ENCODE data around the gene CYYR1. TPM values are rescaled to one million over a fixed set of nuclear protein-coding genes. Genes with fewer than 3 reads are reported as not detected.
"Not testable (repeated sequence)": the region's sequence is repeated elsewhere in the genome, so short reads cannot be mapped to it uniquely, and the experiment has no call there.

CYYR1 gene
- total RNA-seq, 8 experiments from 2014 or later = 0.24 to 7.6 (median 4.6) TPM

GRCh38 chr21:26469789-26470188, 103.3 kb downstream of the CYYR1 start:
- H3K4me3 ChIP-seq = no peak overlapping the region
- peaks cover 6 to 7% of the 10 kb centered on the region in 2 donors for H3K4me1 ChIP-seq (replicated peaks in 1 of 2)
- 0 to 82% (median 29%) methylated on average over 1 of the region's 1 CpG; no CpG with 5 or more reads in 5 of the 10 experiments for WGBS, 10 experiments
- peak; percentile 14 to 98 (median 78) for ATAC-seq (replicated peaks in 6 of 8)
- in situ Hi-C loops (cut with MboI; ENCODE audit: low pct_unique_long_range_greater_than_20kb in 2 of 9, low sequenced_read_pairs in 9 of 9, unreplicated experiment in 9 of 9) = no loop called here
- H3K27ac ChIP-seq = no peak overlapping the region

DNA sequence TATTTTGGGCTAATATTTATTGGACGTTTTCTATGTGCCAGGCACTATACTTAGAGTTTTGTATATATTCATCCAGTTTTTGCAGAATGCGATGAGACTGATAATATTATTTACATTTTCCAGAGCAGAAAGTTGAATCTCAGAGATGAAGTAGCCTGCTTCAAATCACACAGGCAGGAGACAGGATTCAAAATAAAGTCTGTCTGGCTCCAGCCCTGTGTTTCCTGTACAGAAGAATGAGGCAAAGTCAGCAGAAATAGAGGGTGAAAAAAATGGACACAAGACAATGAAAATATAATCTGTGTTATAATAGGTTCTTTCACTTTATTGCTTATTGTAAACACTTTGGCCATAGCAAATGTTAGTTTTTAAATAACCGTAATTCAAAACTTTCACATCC, 107.2 kb downstream of the CYYR1 start:
- 67 to 100% (median 90%) methylated on average over 1 to 3 of the region's 3 CpGs for whole genome bisulfite sequencing, 10 experiments

GRCh38 chr21:26461500-26461899, 111.6 kb downstream of the CYYR1 start:
- H3K4me3 ChIP-seq = no peak overlapping the region
- H3K27ac ChIP-seq = no peak overlapping the region
- ATAC-seq (replicated peaks in 6 of 8) = peak in 3 of 8 experiments; percentile 25 to 62 (median 47)
- 4 to 82% (median 45%) methylated on average over 2 to 3 of the region's 3 CpGs; no CpG with 5 or more reads in 2 of the 10 experiments for WGBS, 10 experiments
- in situ Hi-C loops (cut with MboI; ENCODE audit: low pct_unique_long_range_greater_than_20kb in 2 of 9, low sequenced_read_pairs in 9 of 9, unreplicated experiment in 9 of 9) = no loop called here
- peaks cover 0 to 7% of the 10 kb centered on the region in 2 donors for H3K4me1 ChIP-seq (replicated peaks in 1 of 2)

More for the DNA sequence above, 107.2 kb downstream of the CYYR1 start:
- no peak overlapping the region for H3K27ac ChIP-seq
- ATAC-seq (replicated peaks in 6 of 8) = no peak
- H3K4me3 ChIP-seq = no peak overlapping the region
- in situ Hi-C loops (cut with MboI; ENCODE audit: low pct_unique_long_range_greater_than_20kb in 2 of 9, low sequenced_read_pairs in 9 of 9, unreplicated experiment in 9 of 9) = no loop called here
- H3K4me1 ChIP-seq (replicated peaks in 1 of 2) = peaks cover 2 to 3% of the 10 kb centered on the region in 2 donors

- Histone ChIP-seq H3K27ac (no peak overlapping the region), H3K4me1 (replicated peaks in 1 of 2) (peaks cover 0 to 16% of the 10 kb centered on the region in 2 donors), H3K4me3 (no peak overlapping the region)
- ATAC-seq (replicated peaks in 6 of 8) = no peak
- in situ Hi-C loops (cut with MboI; ENCODE audit: low pct_unique_long_range_greater_than_20kb in 2 of 9, low sequenced_read_pairs in 9 of 9, unreplicated experiment in 9 of 9) = no loop called here
- WGBS, 10 experiments = 67 to 100% (median 86%) methylated on average over 1 to 3 of the region's 3 CpGs
Measured at GRCh38 chr21:26460621-26461020, 112.5 kb downstream of the CYYR1 start.

GRCh38 chr21:26458854-26459253, 114.2 kb downstream of the CYYR1 start:
- in situ Hi-C loops (cut with MboI; ENCODE audit: low pct_unique_long_range_greater_than_20kb in 2 of 9, low sequenced_read_pairs in 9 of 9, unreplicated experiment in 9 of 9); H3K27ac ChIP-seq; ATAC-seq (replicated peaks in 6 of 8); H3K4me3 ChIP-seq: not testable (repeated sequence)
- 100% methylated on average over 1 of the region's 3 CpGs; no CpG with 5 or more reads in 8 of the 10 experiments for WGBS, 10 experiments
- H3K4me1 ChIP-seq (replicated peaks in 1 of 2) = peaks cover 0 to 21% of the 10 kb centered on the region in 2 donors

DNA sequence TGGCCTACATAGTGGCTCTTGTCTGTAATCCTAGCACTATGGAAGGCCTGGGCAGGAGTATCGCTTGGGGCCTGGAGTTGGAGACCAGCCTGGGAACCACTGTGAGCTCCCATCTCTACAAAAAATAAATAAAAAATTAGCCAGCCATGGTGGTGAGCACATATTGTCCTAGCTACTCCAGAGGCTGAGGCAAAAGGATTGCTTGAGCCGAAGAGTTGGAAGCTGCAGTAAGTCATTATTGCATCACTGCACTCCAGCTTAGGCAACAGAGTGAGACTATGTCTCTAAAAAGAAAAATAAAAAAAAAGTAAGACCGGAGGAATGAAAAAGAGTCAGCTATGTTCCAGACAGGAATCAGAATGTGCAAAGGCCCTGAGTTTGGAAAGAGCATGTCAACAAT, 115.3 kb downstream of the CYYR1 start:
- Histone ChIP-seq H3K27ac (no peak overlapping the region), H3K4me1 (replicated peaks in 1 of 2) (peaks cover 7 to 31% of the 10 kb centered on the region in 2 donors), H3K4me3 (no peak overlapping the region)
- in situ Hi-C loops (cut with MboI; ENCODE audit: low pct_unique_long_range_greater_than_20kb in 2 of 9, low sequenced_read_pairs in 9 of 9, unreplicated experiment in 9 of 9) = no loop called here
- WGBS, 10 experiments = 39 to 100% (median 85%) methylated on average over 1 to 3 of the region's 3 CpGs; no CpG with 5 or more reads in 3 of the 10 experiments
- no peak for ATAC-seq (replicated peaks in 6 of 8)

GRCh38 chr21:26453267-26453666, 119.8 kb downstream of the CYYR1 start:
- WGBS, 10 experiments = 33 to 67% (median 47%) methylated on average over 1 to 5 of the region's 5 CpGs; no CpG with 5 or more reads in 4 of the 10 experiments
- in situ Hi-C loops (cut with MboI; ENCODE audit: low pct_unique_long_range_greater_than_20kb in 2 of 9, low sequenced_read_pairs in 9 of 9, unreplicated experiment in 9 of 9) = no loop called here
- ATAC-seq (replicated peaks in 6 of 8) = peak in 5 of 8 experiments; percentile 89 to 97 (median 92)
- Histone ChIP-seq H3K27ac (no peak overlapping the region), H3K4me1 (replicated peaks in 1 of 2) (peaks cover 7 to 43% of the 10 kb centered on the region in 2 donors), H3K4me3 (no peak overlapping the region)

- Histone ChIP-seq H3K27ac (no peak overlapping the region), H3K4me3 (no peak overlapping the region), H3K4me1 (replicated peaks in 1 of 2) (peaks cover 7 to 33% of the 10 kb centered on the region in 2 donors)
- WGBS, 10 experiments = 60 to 100% (median 93%) methylated on average over 1 to 2 of the region's 2 CpGs; no CpG with 5 or more reads in 5 of the 10 experiments
- ATAC-seq (replicated peaks in 6 of 8) = no peak
- in situ Hi-C loops (cut with MboI; ENCODE audit: low pct_unique_long_range_greater_than_20kb in 2 of 9, low sequenced_read_pairs in 9 of 9, unreplicated experiment in 9 of 9) = no loop called here
Measured at GRCh38 chr21:26451081-26451740, 121.9 kb downstream of the CYYR1 start.

DNA sequence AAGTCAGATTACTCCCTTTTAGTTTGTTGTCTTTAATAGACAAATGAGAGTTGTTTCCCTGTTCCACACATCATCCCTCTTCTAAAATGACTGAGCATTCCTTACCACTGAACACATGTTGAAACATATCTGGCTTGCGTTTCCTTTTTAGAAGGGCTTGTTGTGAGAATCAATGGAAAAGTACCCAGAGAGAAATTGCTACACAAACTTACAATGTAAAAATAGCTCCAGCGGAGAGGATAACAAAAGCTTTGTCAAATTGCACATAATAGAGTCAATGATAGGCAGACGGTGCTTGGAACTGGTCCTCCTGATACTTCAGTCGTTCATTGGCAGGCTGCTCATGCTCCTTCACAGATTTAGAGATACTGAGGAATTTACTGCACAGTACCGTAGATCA, 123.9 kb downstream of the CYYR1 start:
- Histone ChIP-seq H3K27ac (no peak overlapping the region), H3K4me3 (no peak overlapping the region), H3K4me1 (replicated peaks in 1 of 2) (peaks cover 7 to 25% of the 10 kb centered on the region in 2 donors)
- in situ Hi-C loops (cut with MboI; ENCODE audit: low pct_unique_long_range_greater_than_20kb in 2 of 9, low sequenced_read_pairs in 9 of 9, unreplicated experiment in 9 of 9) = no loop called here
- ATAC-seq (replicated peaks in 6 of 8) = peak in 2 of 8 experiments; percentile 66 to 74
- 5 to 92% (median 78%) methylated on average over 1 to 5 of the region's 5 CpGs; no CpG with 5 or more reads in 2 of the 10 experiments for WGBS, 10 experiments

- peaks cover 7 to 22% of the 10 kb centered on the region in 2 donors for H3K4me1 ChIP-seq (replicated peaks in 1 of 2)
- peak in 2 of 8 experiments; percentile 34 to 56 for ATAC-seq (replicated peaks in 6 of 8)
- no peak overlapping the region for H3K27ac ChIP-seq
- in situ Hi-C loops (cut with MboI; ENCODE audit: low pct_unique_long_range_greater_than_20kb in 2 of 9, low sequenced_read_pairs in 9 of 9, unreplicated experiment in 9 of 9) = no loop called here
- H3K4me3 ChIP-seq = no peak overlapping the region
- 39 to 100% (median 89%) methylated on average over 1 to 4 of the region's 4 CpGs for WGBS, 10 experiments
Measured at GRCh38 chr21:26448751-26449150, 124.3 kb downstream of the CYYR1 start.

DNA sequence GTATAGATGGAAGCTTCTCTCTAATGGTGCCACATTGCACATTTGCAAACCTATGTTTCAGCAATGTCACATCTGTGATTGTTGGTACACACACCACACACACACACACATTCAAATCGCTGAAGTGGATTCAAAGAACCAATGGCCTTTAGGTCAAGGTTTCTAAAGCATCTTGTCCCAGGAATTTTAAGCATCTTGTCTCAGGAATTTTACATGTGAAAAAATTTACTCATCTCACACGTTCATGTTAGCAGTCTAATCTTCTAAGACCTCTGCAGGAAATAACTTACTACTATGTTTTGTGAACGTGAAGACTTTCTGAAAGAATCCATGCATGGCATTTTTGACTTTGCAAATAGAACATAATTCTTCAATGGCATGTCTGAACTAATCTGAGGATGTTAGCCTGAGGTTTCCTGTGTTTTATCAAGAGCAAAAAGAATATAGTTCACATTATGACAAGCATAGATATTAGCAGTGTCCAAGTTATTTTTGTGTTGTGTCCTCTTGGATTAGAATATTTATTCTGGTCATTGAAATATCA, 125.1 kb downstream of the CYYR1 start:
- H3K27ac ChIP-seq = no peak overlapping the region
- H3K4me1 ChIP-seq (replicated peaks in 1 of 2) = peaks cover 2 to 18% of the 10 kb centered on the region in 2 donors
- WGBS, 10 experiments = 29 to 100% (median 69%) methylated on average over 1 to 3 of the region's 3 CpGs
- H3K4me3 ChIP-seq = no peak overlapping the region
- no peak for ATAC-seq (replicated peaks in 6 of 8)
- in situ Hi-C loops (cut with MboI; ENCODE audit: low pct_unique_long_range_greater_than_20kb in 2 of 9, low sequenced_read_pairs in 9 of 9, unreplicated experiment in 9 of 9) = no loop called here

DNA sequence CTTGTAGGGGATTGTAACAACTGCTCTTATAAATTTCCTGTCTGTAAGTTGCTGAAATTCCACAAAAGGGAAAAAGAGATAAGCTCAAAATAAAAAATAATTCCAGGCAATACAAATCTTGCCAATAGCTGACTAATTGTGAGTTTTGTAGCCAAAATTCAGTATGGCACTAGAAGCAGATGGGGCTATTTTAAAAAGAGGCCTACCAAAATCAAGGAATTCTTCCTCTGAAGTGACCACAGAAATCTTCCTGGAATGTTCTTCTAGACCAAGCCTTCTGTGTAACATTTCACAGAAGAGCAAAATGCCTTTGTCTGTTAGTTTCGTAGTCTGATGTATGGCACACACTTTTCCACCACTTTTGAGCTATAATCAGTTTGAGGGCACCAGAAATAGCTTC, 127.6 kb downstream of the CYYR1 start:
- peaks cover 0 to 12% of the 10 kb centered on the region in 2 donors for H3K4me1 ChIP-seq (replicated peaks in 1 of 2)
- no peak overlapping the region for H3K4me3 ChIP-seq
- H3K27ac ChIP-seq = no peak overlapping the region
- in situ Hi-C loops (cut with MboI; ENCODE audit: low pct_unique_long_range_greater_than_20kb in 2 of 9, low sequenced_read_pairs in 9 of 9, unreplicated experiment in 9 of 9) = no loop called here
- ATAC-seq (replicated peaks in 6 of 8) = no peak
- WGBS, 10 experiments = 44 to 100% (median 80%) methylated on average over 1 of the region's 1 CpG; no CpG with 5 or more reads in 3 of the 10 experiments

GRCh38 chr21:26444646-26445045, 128.4 kb downstream of the CYYR1 start:
- no peak overlapping the region for H3K4me3 ChIP-seq
- in situ Hi-C loops (cut with MboI; ENCODE audit: low pct_unique_long_range_greater_than_20kb in 2 of 9, low sequenced_read_pairs in 9 of 9, unreplicated experiment in 9 of 9) = no loop called here
- no peak for ATAC-seq (replicated peaks in 6 of 8)
- no peak overlapping the region for H3K27ac ChIP-seq
- WGBS, 10 experiments = 80 to 100% (median 100%) methylated on average over 1 of the region's 1 CpG; no CpG with 5 or more reads in 6 of the 10 experiments
- H3K4me1 ChIP-seq (replicated peaks in 1 of 2) = peaks cover 0 to 12% of the 10 kb centered on the region in 2 donors
